OCI-LY3 (cell line): ENCODE results near the gene CROCC2.

ENCODE experiments used
- CTCF ChIP-seq: fragments of 200-600, 300-600 bp; sonication (generic); IDR thresholded peaks from 2 replicates; pipeline ENCODE4 v1.5.1; 2014; ENCODE audit warnings: antibody characterized with exemption, low read length, low read depth
- EZH2phosphoT487 ChIP-seq: fragments of 200-600 bp; shearing (Covaris generic); IDR thresholded peaks from 2 replicates; pipeline ENCODE4 v1.6.1; 2018; ENCODE audit warnings: antibody characterized with exemption, mixed run types, low read depth

GRCh38 chr2:240921995-240922244, 15.8 kb downstream of the CROCC2 start:
- TF ChIP-seq CTCF (no peak), EZH2phosphoT487 (no peak)
